SU-DHL-6 (cell line): ENCODE measurements around the gene SHQ1.

ENCODE experiments used
- EZH2phosphoT487 ChIP-seq: fragments of 200-600 bp; sonication (generic), shearing (Covaris generic); conservative IDR thresholded peaks from 2 replicates; pipeline ENCODE4 v1.6.1; 2018; ENCODE audit warnings: mild to moderate bottlenecking, antibody characterized with exemption, low read length, moderate library complexity, mixed read lengths
- TF ChIP-seq, protein P1 (sequence below): fragments of 200-600 bp; sonication (generic); IDR thresholded peaks from one replicate; pipeline ENCODE4 v1.5.1; 2017; ENCODE audit warnings: antibody characterized with exemption, mild to moderate bottlenecking, low read length, moderate library complexity; ENCODE audit not compliant: insufficient read depth, poor library complexity, severe bottlenecking

DNA sequence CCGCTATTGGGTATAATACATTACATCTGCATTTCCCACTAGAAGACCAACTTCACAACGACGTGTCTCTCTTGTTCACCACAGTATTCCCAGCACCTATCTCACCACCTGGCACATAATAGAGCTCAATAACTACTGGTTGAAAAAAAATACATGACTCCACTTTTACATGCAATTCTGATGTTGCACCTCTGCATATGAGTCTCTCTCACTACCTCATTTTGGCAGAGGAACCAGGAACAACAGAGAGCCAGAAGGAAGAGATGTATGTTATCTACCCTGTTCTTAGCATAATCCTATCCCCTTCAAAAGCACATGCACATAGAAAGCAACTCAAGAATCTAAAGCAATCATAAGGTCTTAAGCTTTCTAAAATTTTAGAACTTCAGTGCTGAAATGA is 61.6 kb downstream of the SHQ1 start:
- no peak for TF ChIP-seq EZH2phosphoT487
- TF ChIP-seq, protein P1, sequence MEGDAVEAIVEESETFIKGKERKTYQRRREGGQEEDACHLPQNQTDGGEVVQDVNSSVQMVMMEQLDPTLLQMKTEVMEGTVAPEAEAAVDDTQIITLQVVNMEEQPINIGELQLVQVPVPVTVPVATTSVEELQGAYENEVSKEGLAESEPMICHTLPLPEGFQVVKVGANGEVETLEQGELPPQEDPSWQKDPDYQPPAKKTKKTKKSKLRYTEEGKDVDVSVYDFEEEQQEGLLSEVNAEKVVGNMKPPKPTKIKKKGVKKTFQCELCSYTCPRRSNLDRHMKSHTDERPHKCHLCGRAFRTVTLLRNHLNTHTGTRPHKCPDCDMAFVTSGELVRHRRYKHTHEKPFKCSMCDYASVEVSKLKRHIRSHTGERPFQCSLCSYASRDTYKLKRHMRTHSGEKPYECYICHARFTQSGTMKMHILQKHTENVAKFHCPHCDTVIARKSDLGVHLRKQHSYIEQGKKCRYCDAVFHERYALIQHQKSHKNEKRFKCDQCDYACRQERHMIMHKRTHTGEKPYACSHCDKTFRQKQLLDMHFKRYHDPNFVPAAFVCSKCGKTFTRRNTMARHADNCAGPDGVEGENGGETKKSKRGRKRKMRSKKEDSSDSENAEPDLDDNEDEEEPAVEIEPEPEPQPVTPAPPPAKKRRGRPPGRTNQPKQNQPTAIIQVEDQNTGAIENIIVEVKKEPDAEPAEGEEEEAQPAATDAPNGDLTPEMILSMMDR: no peak
